ENCODE results near the gene RLN2. TPM values are rescaled to one million over a fixed set of nuclear protein-coding genes. Genes with fewer than 3 reads are reported as not detected.

Gene RLN2
- polyA plus RNA-seq, 5 donors = 1.9 to 3.2 (median 2.3) TPM

GRCh38 chr9:5269249-5269715 lies 35.2 kb downstream of the RLN2 start:
- peak; percentile 2 to 4 for DNase-seq

- no peak for DNase-seq
Observed at GRCh38 chr9:5265939-5266338, 38.6 kb downstream of the RLN2 start.

GRCh38 chr9:5264219-5264595 lies 40.3 kb downstream of the RLN2 start:
- DNase-seq = no peak

DNA sequence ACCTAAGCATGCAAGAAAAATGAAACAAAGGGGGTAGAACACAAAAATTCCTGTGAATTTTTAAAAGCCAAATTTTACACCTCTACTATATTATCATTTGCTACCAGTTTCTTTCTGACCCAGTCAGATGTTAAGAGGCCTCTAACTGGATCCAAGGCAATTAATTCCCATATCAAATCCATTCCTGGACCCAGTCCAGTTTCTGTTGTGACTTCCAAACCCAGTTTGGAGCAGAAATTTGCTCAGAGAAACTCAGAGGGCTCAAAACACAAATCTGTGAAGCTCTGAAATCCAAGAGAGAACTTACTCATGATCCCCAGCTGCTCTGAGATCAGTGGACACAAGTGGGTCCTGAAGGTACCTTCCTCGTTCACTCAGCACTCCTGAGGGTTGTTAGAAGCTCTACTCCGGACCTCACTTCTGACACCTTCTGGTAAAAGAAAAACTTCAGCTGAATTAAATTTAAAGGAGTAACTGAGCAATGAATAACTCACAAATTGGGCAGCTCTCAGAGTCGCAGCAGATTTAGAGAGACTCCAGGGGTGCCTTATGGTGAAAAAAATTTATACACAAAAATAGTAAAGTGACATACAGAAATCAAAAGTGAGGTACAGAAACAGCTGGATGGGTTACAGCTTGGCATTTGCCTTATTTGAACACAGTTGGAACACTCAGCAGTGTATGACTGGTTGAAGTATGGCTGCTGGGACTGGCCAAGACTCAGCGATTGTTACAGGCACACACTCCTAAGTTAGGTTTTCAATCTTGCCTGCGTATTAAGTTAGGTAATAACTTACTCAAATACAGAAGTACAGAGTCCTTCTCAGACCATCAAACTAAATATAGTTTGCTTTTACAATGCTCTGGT lies 40.9 kb downstream of the RLN2 start:
- no peak for DNase-seq

Other genes with a start within 250 kb of the RLN2 start
- 1 to 10 TPM in 1 of 5 donors, under 1 TPM in 4; 0.51 to 1.1 (median 0.61) TPM for gene INSL6, start 119.1 kb downstream of the RLN2 start, polyA plus RNA-seq (ENCODE audit: insufficient read depth in 1 of 5, insufficient read length in 5 of 5, low replicate concordance in 1 of 5)
- gene INSL4, start 73.3 kb downstream of the RLN2 start, polyA plus RNA-seq (ENCODE audit: insufficient read depth in 1 of 5, insufficient read length in 5 of 5, low replicate concordance in 1 of 5) = not detected
- under 1 TPM in 4 of 5 donors, not detected in 1; 0.36 to 0.77 (median 0.56) TPM for gene RLN1, start 35.2 kb upstream of the RLN2 start, polyA plus RNA-seq (ENCODE audit: insufficient read depth in 1 of 5, insufficient read length in 5 of 5, low replicate concordance in 1 of 5)
- gene PLGRKT, start 133.2 kb upstream of the RLN2 start, polyA plus RNA-seq (ENCODE audit: insufficient read depth in 1 of 5, insufficient read length in 5 of 5, low replicate concordance in 1 of 5) = 10 to 100 TPM; 18.8 to 26.4 (median 23.1) TPM
- gene CD274, start 145.8 kb upstream of the RLN2 start, polyA plus RNA-seq (ENCODE audit: insufficient read depth in 1 of 5, insufficient read length in 5 of 5, low replicate concordance in 1 of 5) = 1 to 10 TPM in 3 of 5 donors, under 1 TPM in 2; 0.71 to 1.4 (median 1.2) TPM
- under 1 TPM; 0.12 to 0.34 (median 0.17) TPM for gene PDCD1LG2, start 205.8 kb upstream of the RLN2 start, polyA plus RNA-seq (ENCODE audit: insufficient read depth in 1 of 5, insufficient read length in 5 of 5, low replicate concordance in 1 of 5)